H1 (cell line): ENCODE results near the gene SHANK2. TPM values are rescaled to one million over a fixed set of nuclear protein-coding genes. Genes with fewer than 3 reads are reported as not detected.

Source experiments
- CTCF ChIA-PET: fragments of 300-600 bp; sonication (Branson Sonifier 250); formaldehyde crosslinking; loops from one replicate; lab custom pipeline; 2021; ENCODE audit not compliant: partially characterized antibody; lab: Charles Lee
- POLR2A ChIA-PET: fragments of 300-600 bp; sonication (Branson Sonifier 250); formaldehyde crosslinking; loops from one replicate; lab custom pipeline; 2021; ENCODE audit warnings: inconsistent platforms; ENCODE audit not compliant: partially characterized antibody; lab: Charles Lee
- DNase-seq, 2 experiments: peaks; one replicate each; pipeline versions ENCODE4 v3.0.0 to v3.0.0-alpha.2; 2010 to 2022; ENCODE audit warnings: low spot score in 2 of 2, low read depth in 1 of 2, mixed read lengths in 1 of 2
- FAIRE-seq: peaks from 2 replicates; lab custom pipeline; 2011; peaks lifted over from hg19 to GRCh38; lab: Jason Lieb, UNC
- H2AFZ ChIP-seq: 2 replicates; pipeline ENCODE4 v1.8.1; 2012; ENCODE audit warnings: low read length, inconsistent platforms
- H2AK5ac ChIP-seq: 2 replicates; pipeline ENCODE4 v1.6.1; 2013; ENCODE audit warnings: low read depth, low read length
- H2BK120ac ChIP-seq: replicated peaks from 2 replicates; pipeline ENCODE3; 2013; ENCODE audit warnings: low read depth, low read length, inconsistent platforms
- H2BK12ac ChIP-seq: 2 replicates; pipeline ENCODE4 v1.6.1; 2013; ENCODE audit warnings: low read depth, low read length
- H2BK15ac ChIP-seq: 2 replicates; pipeline ENCODE4 v1.6.1; 2013; ENCODE audit warnings: low read length
- H2BK20ac ChIP-seq: 2 replicates; pipeline ENCODE4 v1.6.1; 2013; ENCODE audit warnings: low read length
- H2BK5ac ChIP-seq: 2 replicates; pipeline ENCODE4 v1.6.1; 2013; ENCODE audit warnings: low read depth, low read length
- H3K14ac ChIP-seq: 2 replicates; pipeline ENCODE4 v1.6.1; 2013; ENCODE audit warnings: inconsistent platforms; ENCODE audit not compliant: insufficient read length
- H3K18ac ChIP-seq: 2 replicates; pipeline ENCODE4 v1.6.1; 2013; ENCODE audit warnings: low read length; ENCODE audit errors: extremely low read depth
- H3K23ac ChIP-seq: 2 replicates; pipeline ENCODE4 v1.6.1; 2013; ENCODE audit warnings: inconsistent platforms; ENCODE audit not compliant: insufficient read length
- H3K23me2 ChIP-seq: 2 replicates; pipeline ENCODE4 v1.6.1; 2013; ENCODE audit warnings: low read depth, low read length
- H3K27ac ChIP-seq: 2 replicates; pipeline ENCODE4 v1.6.1; 2011; ENCODE audit warnings: low read depth, low read length, inconsistent platforms
- H3K27me3 ChIP-seq, 4 experiments: replicated peaks in 1 of 4; 1 replicate in 1 of 4; 2 replicates in 3 of 4; pipeline versions ENCODE4 v1.6.1 to v1.8.1; 2011 to 2013; ENCODE audit warnings: low read length in 3 of 4, mild to moderate bottlenecking in 3 of 4, inconsistent platforms in 2 of 4, mixed read lengths in 2 of 4, moderate library complexity in 1 of 4; ENCODE audit not compliant: control insufficient read depth in 3 of 4, insufficient read depth in 3 of 4; ENCODE audit errors: extremely low read depth in 1 of 4
- H3K36me3 ChIP-seq, 4 experiments: 2 replicates each; pipeline versions ENCODE4 v1.6.1 to v1.8.1; 2011 to 2013; ENCODE audit warnings: mild to moderate bottlenecking in 4 of 4, low read length in 3 of 4, moderate library complexity in 2 of 4, control low read depth in 1 of 4, inconsistent platforms in 1 of 4; ENCODE audit not compliant: insufficient read depth in 4 of 4, control insufficient read depth in 2 of 4
- H3K4ac ChIP-seq: replicated peaks from 2 replicates; pipeline ENCODE3; 2013; ENCODE audit warnings: low read length, low read depth, mixed read lengths, inconsistent platforms; ENCODE audit not compliant: insufficient read length
- H3K4me1 ChIP-seq, 4 experiments: replicated peaks in 1 of 4; 1 replicate in 1 of 4; 2 replicates in 3 of 4; pipeline versions ENCODE4 v1.6.1 to v1.8.1; 2011 to 2013; ENCODE audit warnings: low read length in 3 of 4, inconsistent platforms in 2 of 4, mixed read lengths in 1 of 4; ENCODE audit not compliant: insufficient read depth in 4 of 4, control insufficient read depth in 3 of 4
- H3K4me2 ChIP-seq, 2 experiments: 2 replicates each; pipeline versions ENCODE4 v1.6.1 to v1.8.1; 2011 to 2013; ENCODE audit warnings: low read depth in 2 of 2, low read length in 2 of 2, control low read depth in 1 of 2, inconsistent platforms in 1 of 2, mild to moderate bottlenecking in 1 of 2; ENCODE audit not compliant: insufficient read depth in 1 of 2
- H3K4me3 ChIP-seq, 4 experiments: fragments of 200-600, 300-600 bp in 1 of 4; sonication (generic), shearing (Covaris generic), sonication (Bioruptor Twin) in 1 of 4; 2 replicates each; pipeline versions ENCODE4 v1.5.1 to v1.8.1; 2011 to 2016; ENCODE audit warnings: low read length in 4 of 4, low read depth in 3 of 4, control low read depth in 2 of 4, inconsistent platforms in 2 of 4, mild to moderate bottlenecking in 2 of 4, mixed read lengths in 1 of 4, moderate library complexity in 1 of 4; ENCODE audit not compliant: insufficient read depth in 2 of 4; ENCODE audit errors: extremely low read depth in 1 of 4
- H3K56ac ChIP-seq: replicated peaks from 2 replicates; pipeline ENCODE3; 2013; ENCODE audit warnings: low read depth, mild to moderate bottlenecking, mixed read lengths, low read length, inconsistent platforms; ENCODE audit not compliant: insufficient read length
- H3K79me1 ChIP-seq: 2 replicates; pipeline ENCODE4 v1.6.1; 2013; ENCODE audit warnings: low read depth, low read length, control low read depth
- H3K79me2 ChIP-seq, 2 experiments: 2 replicates each; pipeline versions ENCODE4 v1.6.1 to v1.8.1; 2012 to 2013; ENCODE audit warnings: low read length in 2 of 2, mild to moderate bottlenecking in 2 of 2, inconsistent platforms in 1 of 2; ENCODE audit not compliant: insufficient read depth in 2 of 2, control insufficient read depth in 1 of 2
- H3K9ac ChIP-seq, 4 experiments: replicated peaks in 1 of 4; 1 replicate in 1 of 4; 2 replicates in 3 of 4; pipeline versions ENCODE4 v1.6.1 to v1.8.1; 2011 to 2013; ENCODE audit warnings: low read depth in 3 of 4, low read length in 3 of 4, control low read depth in 2 of 4, mild to moderate bottlenecking in 2 of 4, moderate library complexity in 2 of 4, inconsistent platforms in 1 of 4; ENCODE audit errors: extremely low read depth in 1 of 4
- H3K9me3 ChIP-seq, 2 experiments: 2 replicates each; pipeline versions ENCODE4 v1.6.1 to v1.8.1; 2012 to 2013; ENCODE audit warnings: mild to moderate bottlenecking in 2 of 2, moderate library complexity in 2 of 2, control low read depth in 1 of 2, inconsistent platforms in 1 of 2, low read depth in 1 of 2, low read length in 1 of 2, mixed read lengths in 1 of 2; ENCODE audit not compliant: insufficient read depth in 2 of 2
- H4K20me1 ChIP-seq, 2 experiments: replicated peaks in 1 of 2; 2 replicates each; pipeline versions ENCODE3 to v1.8.1; 2011 to 2013; ENCODE audit warnings: inconsistent platforms in 2 of 2, low read length in 2 of 2, mild to moderate bottlenecking in 1 of 2; ENCODE audit not compliant: insufficient read depth in 2 of 2, control insufficient read depth in 1 of 2
- H4K5ac ChIP-seq: 2 replicates; pipeline ENCODE4 v1.6.1; 2013; ENCODE audit warnings: low read length, low read depth, mixed read lengths, inconsistent platforms; ENCODE audit not compliant: insufficient read length
- H4K8ac ChIP-seq: 2 replicates; pipeline ENCODE4 v1.8.0; 2013; ENCODE audit warnings: mild to moderate bottlenecking, moderate library complexity, low read length, inconsistent platforms; ENCODE audit not compliant: insufficient read depth; ENCODE audit errors: extremely low read depth
- H4K91ac ChIP-seq: replicated peaks from 2 replicates; pipeline ENCODE3; 2013; ENCODE audit warnings: low read length, mixed read lengths, inconsistent platforms; ENCODE audit not compliant: insufficient read length
- BACH1 ChIP-seq: IDR thresholded peaks from 2 replicates; pipeline ENCODE4 v1.6.1; 2012; ENCODE audit warnings: low read length, improper control_type of control experiment
- GTF2F1 ChIP-seq: IDR thresholded peaks from 2 replicates; pipeline ENCODE4 v1.6.1; 2012; ENCODE audit warnings: low read depth, low read length, improper control_type of control experiment, borderline replicate concordance
- WGBS, 2 experiments: shearing (Covaris generic) in 1 of 2; methylation state at CpG; one replicate each; pipeline versions ENCODE4 v1.1.6 to v1.1.7; 2013 to 2015; ENCODE audit warnings: low lambda C conversion rate in 2 of 2, mixed read lengths in 2 of 2, inconsistent platforms in 1 of 2, low coverage in 1 of 2, missing lambda C conversion rate in 1 of 2; ENCODE audit not compliant: insufficient replicate concordance in 2 of 2, insufficient coverage in 1 of 2, insufficient read length in 1 of 2; ENCODE audit errors: extremely low coverage in 1 of 2, missing lambda C conversion rate in 1 of 2; 5-methylcytosine and 5-hydroxymethylcytosine counted together
- polyA plus RNA-seq, 7 experiments: library from polyadenylated mRNA; depleted of rRNA in 3 of 7; stranded (reverse) in 5 of 7; unstranded in 2 of 7; fragments of >200 nt in 5 of 7; fragments of 200-250 nt in 2 of 7; gene quantifications; 1 replicate in 5 of 7; 2 replicates in 1 of 7; 4 replicates in 1 of 7; pipeline versions ENCODE4 v1.2.1 to v1.2.3, GENCODE V29; 2011 to 2013; ENCODE audit warnings: missing spikeins in 2 of 7, mixed read lengths in 2 of 7
- total RNA-seq: library from RNA; stranded (reverse); fragmentation: NEBNext Ultra II Directional; extraction: Animal tissue kit (Norgen Biotek cat#: 25700); gene quantifications from 2 replicates; pipeline ENCODE4 v1.2.1, GENCODE V29; 2021
- TF ChIP-seq, protein P1 (sequence below): IDR thresholded peaks from 2 replicates; pipeline ENCODE4 v1.6.1; 2012; ENCODE audit warnings: low read length, inconsistent platforms

SHANK2 gene
- total and polyA plus RNA-seq, 2 of the 8 experiments (the other 6 are each of a cell fraction or from before 2014, with no cell fraction given) = 10.1 to 54.2 TPM

DNA sequence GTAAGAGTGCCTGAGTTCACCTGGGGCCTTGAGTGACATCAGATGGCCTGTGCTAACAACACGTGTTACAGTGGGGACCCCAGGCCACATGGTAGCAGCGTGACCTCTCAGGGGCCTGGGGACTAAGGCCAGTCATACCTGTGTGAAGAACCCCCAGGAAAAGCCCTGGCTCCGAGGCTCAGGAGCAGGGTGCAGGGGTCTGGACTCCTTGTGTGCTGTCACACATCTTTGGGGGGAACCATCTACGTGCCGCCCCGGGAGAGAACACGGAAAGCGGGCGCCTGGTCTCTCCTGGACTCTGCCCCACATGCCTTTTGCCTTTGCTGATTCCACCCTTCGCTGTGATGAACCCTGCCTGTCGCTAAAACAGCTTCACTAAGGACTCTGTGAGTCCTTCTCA is 48.7 kb downstream of the SHANK2 start:
- Histone ChIP-seq H2AFZ (no peak overlapping the region), H3K4me1 (peaks cover 0 to 13% (median 5%) of the 10 kb centered on the region in 4 experiments; a peak in 5 of 7 replicates), H3K4ac (no peak overlapping the region), H4K8ac (no peak overlapping the region), H4K91ac (no peak overlapping the region), H3K4me2 (no peak overlapping the region), H3K36me3 (peaks cover 0 to 2% (median 0%) of the 10 kb centered on the region in 4 experiments; a peak in 2 of 8 replicates), H2BK15ac (no peak overlapping the region), H3K56ac (no peak overlapping the region), H3K79me1 (peaks cover 18% of the 10 kb centered on the region), H4K5ac (no peak overlapping the region), H2BK120ac (no peak overlapping the region), H3K18ac (no peak overlapping the region), H3K27me3 (no peaks in the 10 kb centered on the region), H4K20me1 (peaks cover 15 to 27% of the 10 kb centered on the region in 2 experiments), H3K23ac (no peak overlapping the region), H3K9ac (no peak overlapping the region), H3K4me3 (no peak overlapping the region), H3K27ac (no peak overlapping the region), H3K23me2 (no peaks in the 10 kb centered on the region), H3K14ac (no peak overlapping the region), H2AK5ac (peak overlapping the region; percentile 10; the same call in 1 of the 2 replicates), H2BK20ac (no peak overlapping the region), H2BK5ac (peak overlapping the region; percentile 12; the same call in 1 of the 2 replicates), H3K9me3 (no peaks in the 10 kb centered on the region), H3K79me2 (peaks cover 0 to 71% of the 10 kb centered on the region in 2 experiments; a peak in 2 of 4 replicates), H2BK12ac (no peak overlapping the region)
- ChIA-PET POLR2A (interaction anchor here (1.6 kb wide), 1 partner anchor 48 kb away, joined by 3 read pairs; no protein-coding TSS in a partner anchor), CTCF (interaction anchor here (0.9 to 1.0 kb wide), 3 partner anchors 9 to 622 kb away, joined by 3 to 4 read pairs (median 3); no protein-coding TSS in a partner anchor)
- 82% methylated on average over 9 of the region's 11 CpGs; no CpG with 5 or more reads in 1 of the 2 experiments for WGBS, 2 experiments
- DNase-seq (no peak), FAIRE-seq (no peak)
- TF ChIP-seq BACH1 = no peak
- no peak for TF ChIP-seq GTF2F1
- TF ChIP-seq, protein P1, sequence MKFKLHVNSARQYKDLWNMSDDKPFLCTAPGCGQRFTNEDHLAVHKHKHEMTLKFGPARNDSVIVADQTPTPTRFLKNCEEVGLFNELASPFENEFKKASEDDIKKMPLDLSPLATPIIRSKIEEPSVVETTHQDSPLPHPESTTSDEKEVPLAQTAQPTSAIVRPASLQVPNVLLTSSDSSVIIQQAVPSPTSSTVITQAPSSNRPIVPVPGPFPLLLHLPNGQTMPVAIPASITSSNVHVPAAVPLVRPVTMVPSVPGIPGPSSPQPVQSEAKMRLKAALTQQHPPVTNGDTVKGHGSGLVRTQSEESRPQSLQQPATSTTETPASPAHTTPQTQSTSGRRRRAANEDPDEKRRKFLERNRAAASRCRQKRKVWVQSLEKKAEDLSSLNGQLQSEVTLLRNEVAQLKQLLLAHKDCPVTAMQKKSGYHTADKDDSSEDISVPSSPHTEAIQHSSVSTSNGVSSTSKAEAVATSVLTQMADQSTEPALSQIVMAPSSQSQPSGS = no peak
